ENCODE data around the gene EPB41L4B.

The EPB41L4B gene

GRCh38 chr9:109321727-109322126, 868 bp upstream of the EPB41L4B start:
- no peak for DNase-seq (ENCODE audit: low read depth in 1 of 2, low spot score in 1 of 2)

GRCh38 chr9:109320331-109320741, 523 bp downstream of the EPB41L4B start:
- no peak for DNase-seq (ENCODE audit: low read depth in 1 of 2, low spot score in 1 of 2)

GRCh38 chr9:109319626-109320241, 1.1 kb downstream of the EPB41L4B start:
- no peak for DNase-seq (ENCODE audit: low read depth in 1 of 2, low spot score in 1 of 2)

- no peak for DNase-seq (ENCODE audit: low read depth in 1 of 2, low spot score in 1 of 2)
These were observed 1.7 kb downstream of the EPB41L4B start for GRCh38 chr9:109319017-109319625.

GRCh38 chr9:109317979-109318741, 2.7 kb downstream of the EPB41L4B start:
- DNase-seq (ENCODE audit: low read depth in 1 of 2, low spot score in 1 of 2) = no peak

- DNase-seq (ENCODE audit: low read depth in 1 of 2, low spot score in 1 of 2) = no peak
These were observed 3.4 kb downstream of the EPB41L4B start for GRCh38 chr9:109317311-109317978.

GRCh38 chr9:109316207-109316640, 4.6 kb downstream of the EPB41L4B start:
- no peak for DNase-seq (ENCODE audit: low read depth in 1 of 2, low spot score in 1 of 2)

GRCh38 chr9:109315480-109316206, 5.2 kb downstream of the EPB41L4B start:
- DNase-seq (ENCODE audit: low read depth in 1 of 2, low spot score in 1 of 2) = no peak

GRCh38 chr9:109314011-109314531, 6.8 kb downstream of the EPB41L4B start:
- no peak for DNase-seq (ENCODE audit: low read depth in 1 of 2, low spot score in 1 of 2)

- DNase-seq (ENCODE audit: low read depth in 1 of 2, low spot score in 1 of 2) = no peak
These were observed 7.5 kb downstream of the EPB41L4B start for GRCh38 chr9:109313351-109313750.

- no peak for DNase-seq (ENCODE audit: low read depth in 1 of 2, low spot score in 1 of 2)
These were observed 8.1 kb downstream of the EPB41L4B start for GRCh38 chr9:109312783-109313182.

- no peak for DNase-seq (ENCODE audit: low read depth in 1 of 2, low spot score in 1 of 2)
These were observed 9.1 kb downstream of the EPB41L4B start for GRCh38 chr9:109311731-109312130.

- DNase-seq (ENCODE audit: low read depth in 1 of 2, low spot score in 1 of 2) = no peak
These were observed 9.6 kb downstream of the EPB41L4B start for GRCh38 chr9:109311286-109311685.

GRCh38 chr9:109310486-109310901, 10.4 kb downstream of the EPB41L4B start:
- DNase-seq (ENCODE audit: low read depth in 1 of 2, low spot score in 1 of 2) = no peak

- no peak for DNase-seq (ENCODE audit: low read depth in 1 of 2, low spot score in 1 of 2)
These were observed 11.6 kb downstream of the EPB41L4B start for GRCh38 chr9:109309282-109309681.

- DNase-seq (ENCODE audit: low read depth in 1 of 2, low spot score in 1 of 2) = no peak
These were observed 13.2 kb downstream of the EPB41L4B start for GRCh38 chr9:109307380-109308240.

GRCh38 chr9:109305801-109306200, 15.1 kb downstream of the EPB41L4B start:
- DNase-seq (ENCODE audit: low read depth in 1 of 2, low spot score in 1 of 2) = no peak

GRCh38 chr9:109304347-109304746, 16.5 kb downstream of the EPB41L4B start:
- no peak for DNase-seq (ENCODE audit: low read depth in 1 of 2, low spot score in 1 of 2)

- no peak for DNase-seq (ENCODE audit: low read depth in 1 of 2, low spot score in 1 of 2)
These were observed 17.0 kb downstream of the EPB41L4B start for GRCh38 chr9:109303900-109304299.

- DNase-seq (ENCODE audit: low read depth in 1 of 2, low spot score in 1 of 2) = no peak
These were observed 18.3 kb downstream of the EPB41L4B start for GRCh38 chr9:109302606-109303005.

Data from activated T-helper 1 cell treated with anti-CD3 and anti-CD28 coated beads, Interleukin-2, amount 50 U/mL, for 16 hours (primary cell).